H1 (cell line): ENCODE measurements around the gene ZNF484. TPM values are rescaled to one million over a fixed set of nuclear protein-coding genes. Genes with fewer than 3 reads are reported as not detected.
A peak's percentile ranks its signal among the peaks of the same experiment; 100 is the strongest.

Experiments
- CTCF ChIA-PET: fragments of 300-600 bp; sonication (Branson Sonifier 250); formaldehyde crosslinking; loops from one replicate; lab custom pipeline; 2021; ENCODE audit not compliant: partially characterized antibody; lab: Charles Lee
- POLR2A ChIA-PET: fragments of 300-600 bp; sonication (Branson Sonifier 250); formaldehyde crosslinking; loops from one replicate; lab custom pipeline; 2021; ENCODE audit warnings: inconsistent platforms; ENCODE audit not compliant: partially characterized antibody; lab: Charles Lee
- DNase-seq, 2 experiments: peaks; one replicate each; pipeline versions ENCODE4 v3.0.0 to v3.0.0-alpha.2; 2010 to 2022; ENCODE audit warnings: low spot score in 2 of 2, low read depth in 1 of 2, mixed read lengths in 1 of 2
- FAIRE-seq: peaks from 2 replicates; lab custom pipeline; 2011; peaks lifted over from hg19 to GRCh38; lab: Jason Lieb, UNC
- H2AFZ ChIP-seq: 2 replicates; pipeline ENCODE4 v1.8.1; 2012; ENCODE audit warnings: low read length, inconsistent platforms
- H2AK5ac ChIP-seq: 2 replicates; pipeline ENCODE4 v1.6.1; 2013; ENCODE audit warnings: low read depth, low read length
- H2BK120ac ChIP-seq: replicated peaks from 2 replicates; pipeline ENCODE3; 2013; ENCODE audit warnings: low read depth, low read length, inconsistent platforms
- H2BK12ac ChIP-seq: 2 replicates; pipeline ENCODE4 v1.6.1; 2013; ENCODE audit warnings: low read depth, low read length
- H2BK15ac ChIP-seq: 2 replicates; pipeline ENCODE4 v1.6.1; 2013; ENCODE audit warnings: low read length
- H2BK20ac ChIP-seq: 2 replicates; pipeline ENCODE4 v1.6.1; 2013; ENCODE audit warnings: low read length
- H2BK5ac ChIP-seq: 2 replicates; pipeline ENCODE4 v1.6.1; 2013; ENCODE audit warnings: low read depth, low read length
- H3K14ac ChIP-seq: 2 replicates; pipeline ENCODE4 v1.6.1; 2013; ENCODE audit warnings: inconsistent platforms; ENCODE audit not compliant: insufficient read length
- H3K18ac ChIP-seq: 2 replicates; pipeline ENCODE4 v1.6.1; 2013; ENCODE audit warnings: low read length; ENCODE audit errors: extremely low read depth
- H3K23ac ChIP-seq: 2 replicates; pipeline ENCODE4 v1.6.1; 2013; ENCODE audit warnings: inconsistent platforms; ENCODE audit not compliant: insufficient read length
- H3K23me2 ChIP-seq: 2 replicates; pipeline ENCODE4 v1.6.1; 2013; ENCODE audit warnings: low read depth, low read length
- H3K27ac ChIP-seq: 2 replicates; pipeline ENCODE4 v1.6.1; 2011; ENCODE audit warnings: low read depth, low read length, inconsistent platforms
- H3K27me3 ChIP-seq, 4 experiments: replicated peaks in 1 of 4; 1 replicate in 1 of 4; 2 replicates in 3 of 4; pipeline versions ENCODE4 v1.6.1 to v1.8.1; 2011 to 2013; ENCODE audit warnings: low read length in 3 of 4, mild to moderate bottlenecking in 3 of 4, inconsistent platforms in 2 of 4, mixed read lengths in 2 of 4, moderate library complexity in 1 of 4; ENCODE audit not compliant: control insufficient read depth in 3 of 4, insufficient read depth in 3 of 4; ENCODE audit errors: extremely low read depth in 1 of 4
- H3K36me3 ChIP-seq, 4 experiments: 2 replicates each; pipeline versions ENCODE4 v1.6.1 to v1.8.1; 2011 to 2013; ENCODE audit warnings: mild to moderate bottlenecking in 4 of 4, low read length in 3 of 4, moderate library complexity in 2 of 4, control low read depth in 1 of 4, inconsistent platforms in 1 of 4; ENCODE audit not compliant: insufficient read depth in 4 of 4, control insufficient read depth in 2 of 4
- H3K4ac ChIP-seq: replicated peaks from 2 replicates; pipeline ENCODE3; 2013; ENCODE audit warnings: low read length, low read depth, mixed read lengths, inconsistent platforms; ENCODE audit not compliant: insufficient read length
- H3K4me1 ChIP-seq, 4 experiments: replicated peaks in 1 of 4; 1 replicate in 1 of 4; 2 replicates in 3 of 4; pipeline versions ENCODE4 v1.6.1 to v1.8.1; 2011 to 2013; ENCODE audit warnings: low read length in 3 of 4, inconsistent platforms in 2 of 4, mixed read lengths in 1 of 4; ENCODE audit not compliant: insufficient read depth in 4 of 4, control insufficient read depth in 3 of 4
- H3K4me2 ChIP-seq, 2 experiments: 2 replicates each; pipeline versions ENCODE4 v1.6.1 to v1.8.1; 2011 to 2013; ENCODE audit warnings: low read depth in 2 of 2, low read length in 2 of 2, control low read depth in 1 of 2, inconsistent platforms in 1 of 2, mild to moderate bottlenecking in 1 of 2; ENCODE audit not compliant: insufficient read depth in 1 of 2
- H3K4me3 ChIP-seq, 4 experiments: fragments of 200-600, 300-600 bp in 1 of 4; sonication (generic), shearing (Covaris generic), sonication (Bioruptor Twin) in 1 of 4; 2 replicates each; pipeline versions ENCODE4 v1.5.1 to v1.8.1; 2011 to 2016; ENCODE audit warnings: low read length in 4 of 4, low read depth in 3 of 4, control low read depth in 2 of 4, inconsistent platforms in 2 of 4, mild to moderate bottlenecking in 2 of 4, mixed read lengths in 1 of 4, moderate library complexity in 1 of 4; ENCODE audit not compliant: insufficient read depth in 2 of 4; ENCODE audit errors: extremely low read depth in 1 of 4
- H3K56ac ChIP-seq: replicated peaks from 2 replicates; pipeline ENCODE3; 2013; ENCODE audit warnings: low read depth, mild to moderate bottlenecking, mixed read lengths, low read length, inconsistent platforms; ENCODE audit not compliant: insufficient read length
- H3K79me1 ChIP-seq: 2 replicates; pipeline ENCODE4 v1.6.1; 2013; ENCODE audit warnings: low read depth, low read length, control low read depth
- H3K79me2 ChIP-seq, 2 experiments: 2 replicates each; pipeline versions ENCODE4 v1.6.1 to v1.8.1; 2012 to 2013; ENCODE audit warnings: low read length in 2 of 2, mild to moderate bottlenecking in 2 of 2, inconsistent platforms in 1 of 2; ENCODE audit not compliant: insufficient read depth in 2 of 2, control insufficient read depth in 1 of 2
- H3K9ac ChIP-seq, 4 experiments: replicated peaks in 1 of 4; 1 replicate in 1 of 4; 2 replicates in 3 of 4; pipeline versions ENCODE4 v1.6.1 to v1.8.1; 2011 to 2013; ENCODE audit warnings: low read depth in 3 of 4, low read length in 3 of 4, control low read depth in 2 of 4, mild to moderate bottlenecking in 2 of 4, moderate library complexity in 2 of 4, inconsistent platforms in 1 of 4; ENCODE audit errors: extremely low read depth in 1 of 4
- H3K9me3 ChIP-seq, 2 experiments: 2 replicates each; pipeline versions ENCODE4 v1.6.1 to v1.8.1; 2012 to 2013; ENCODE audit warnings: mild to moderate bottlenecking in 2 of 2, moderate library complexity in 2 of 2, control low read depth in 1 of 2, inconsistent platforms in 1 of 2, low read depth in 1 of 2, low read length in 1 of 2, mixed read lengths in 1 of 2; ENCODE audit not compliant: insufficient read depth in 2 of 2
- H4K20me1 ChIP-seq, 2 experiments: replicated peaks in 1 of 2; 2 replicates each; pipeline versions ENCODE3 to v1.8.1; 2011 to 2013; ENCODE audit warnings: inconsistent platforms in 2 of 2, low read length in 2 of 2, mild to moderate bottlenecking in 1 of 2; ENCODE audit not compliant: insufficient read depth in 2 of 2, control insufficient read depth in 1 of 2
- H4K5ac ChIP-seq: 2 replicates; pipeline ENCODE4 v1.6.1; 2013; ENCODE audit warnings: low read length, low read depth, mixed read lengths, inconsistent platforms; ENCODE audit not compliant: insufficient read length
- H4K8ac ChIP-seq: 2 replicates; pipeline ENCODE4 v1.8.0; 2013; ENCODE audit warnings: mild to moderate bottlenecking, moderate library complexity, low read length, inconsistent platforms; ENCODE audit not compliant: insufficient read depth; ENCODE audit errors: extremely low read depth
- H4K91ac ChIP-seq: replicated peaks from 2 replicates; pipeline ENCODE3; 2013; ENCODE audit warnings: low read length, mixed read lengths, inconsistent platforms; ENCODE audit not compliant: insufficient read length
- EZH2 ChIP-seq: fragments of 200-600 bp; sonication (generic); IDR thresholded peaks from 2 replicates; pipeline ENCODE4 v1.7.1; 2012; ENCODE audit warnings: low read depth, mild to moderate bottlenecking, moderate library complexity, low read length, inconsistent platforms; ENCODE audit not compliant: severe bottlenecking
- NANOG ChIP-seq: IDR thresholded peaks from 2 replicates; pipeline ENCODE4 v1.6.1; 2011; ENCODE audit warnings: low read length, low read depth, mild to moderate bottlenecking, inconsistent platforms; ENCODE audit not compliant: insufficient read depth, poor library complexity, severe bottlenecking
- PHF8 ChIP-seq: fragments of 200-600 bp; sonication (generic); conservative IDR thresholded peaks from 2 replicates; pipeline ENCODE4 v1.7.1; 2012; ENCODE audit warnings: low read depth, mild to moderate bottlenecking, inconsistent platforms, low read length, moderate library complexity
- RXRA ChIP-seq: IDR thresholded peaks from 2 replicates; pipeline ENCODE4 v1.6.1; 2011; ENCODE audit warnings: low read depth, mild to moderate bottlenecking, low read length, moderate library complexity; ENCODE audit not compliant: insufficient read depth
- SP4 ChIP-seq: IDR thresholded peaks from 2 replicates; pipeline ENCODE4 v1.6.1; 2012; ENCODE audit warnings: low read length, inconsistent platforms
- SRF ChIP-seq: IDR thresholded peaks from 2 replicates; pipeline ENCODE4 v1.6.1; 2011; ENCODE audit warnings: mild to moderate bottlenecking, low read depth, low read length, moderate library complexity
- TEAD4 ChIP-seq: IDR thresholded peaks from 2 replicates; pipeline ENCODE4 v1.6.1; 2012; ENCODE audit warnings: low read depth, low read length, inconsistent platforms, mixed read lengths
- WGBS, 2 experiments: shearing (Covaris generic) in 1 of 2; methylation state at CpG; one replicate each; pipeline versions ENCODE4 v1.1.6 to v1.1.7; 2013 to 2015; ENCODE audit warnings: low lambda C conversion rate in 2 of 2, mixed read lengths in 2 of 2, inconsistent platforms in 1 of 2, low coverage in 1 of 2, missing lambda C conversion rate in 1 of 2; ENCODE audit not compliant: insufficient replicate concordance in 2 of 2, insufficient coverage in 1 of 2, insufficient read length in 1 of 2; ENCODE audit errors: extremely low coverage in 1 of 2, missing lambda C conversion rate in 1 of 2; 5-methylcytosine and 5-hydroxymethylcytosine counted together
- polyA plus RNA-seq, 7 experiments: library from polyadenylated mRNA; depleted of rRNA in 3 of 7; stranded (reverse) in 5 of 7; unstranded in 2 of 7; fragments of >200 nt in 5 of 7; fragments of 200-250 nt in 2 of 7; gene quantifications; 1 replicate in 5 of 7; 2 replicates in 1 of 7; 4 replicates in 1 of 7; pipeline versions ENCODE4 v1.2.1 to v1.2.3, GENCODE V29; 2011 to 2013; ENCODE audit warnings: missing spikeins in 2 of 7, mixed read lengths in 2 of 7
- total RNA-seq: library from RNA; stranded (reverse); fragmentation: NEBNext Ultra II Directional; extraction: Animal tissue kit (Norgen Biotek cat#: 25700); gene quantifications from 2 replicates; pipeline ENCODE4 v1.2.1, GENCODE V29; 2021

Gene ZNF484
- total and polyA plus RNA-seq, 2 of the 8 experiments (the other 6 are each of a cell fraction or from before 2014, with no cell fraction given), result 1.3 to 11.5 TPM

- FAIRE-seq, result no peak
- H2BK20ac ChIP-seq, result no peak overlapping the region
- no peak overlapping the region for H3K4ac ChIP-seq
- H3K23ac ChIP-seq, result no peak overlapping the region
- no peaks in the 10 kb centered on the region for H3K79me2 ChIP-seq
- H3K56ac ChIP-seq, result no peak overlapping the region
- H4K5ac ChIP-seq, result no peak overlapping the region
- no peaks in the 10 kb centered on the region for H3K23me2 ChIP-seq
- no peak overlapping the region for H3K4me2 ChIP-seq
- H2AFZ ChIP-seq, result no peak overlapping the region
- no peak overlapping the region for H3K4me3 ChIP-seq
- no peaks in the 10 kb centered on the region for H3K27me3 ChIP-seq
- WGBS, 2 experiments, result 95% methylated on average over 1 of the region's 1 CpG; no CpG with 5 or more reads in 1 of the 2 experiments
- TF ChIP-seq EZH2 (no peak), SP4 (no peak), RXRA (no peak), SRF (no peak), NANOG (no peak), PHF8 (no peak), TEAD4 (no peak)
- TF ChIP-seq, all 59 proteins: peak for 0
- H4K20me1 ChIP-seq, result no peaks in the 10 kb centered on the region
- no peak overlapping the region for H2BK12ac ChIP-seq
- no peak overlapping the region for H2AK5ac ChIP-seq
- no peak overlapping the region for H3K9ac ChIP-seq
- H4K91ac ChIP-seq, result no peak overlapping the region
- H3K27ac ChIP-seq, result no peak overlapping the region
- H2BK15ac ChIP-seq, result peak overlapping the region; percentile 61; the same call in 1 of the 2 replicates
- H3K14ac ChIP-seq, result no peak overlapping the region
- ChIA-PET CTCF (interaction anchor here (0.6 to 1.2 kb wide), 2 partner anchors 50 to 954 kb away, joined by 3 to 4 read pairs; no protein-coding TSS in a partner anchor), POLR2A (interaction anchor here (1.2 to 3.0 kb wide), 2 partner anchors 12 to 14 kb away, joined by 3 to 8 read pairs; no protein-coding TSS in a partner anchor)
- no peak for DNase-seq
- H3K18ac ChIP-seq, result no peak overlapping the region
- no peak overlapping the region for H2BK120ac ChIP-seq
- H3K36me3 ChIP-seq, result no peaks in the 10 kb centered on the region
- no peaks in the 10 kb centered on the region for H3K4me1 ChIP-seq
- no peak overlapping the region for H4K8ac ChIP-seq
- no peak overlapping the region for H2BK5ac ChIP-seq
- no peaks in the 10 kb centered on the region for H3K9me3 ChIP-seq
- no peaks in the 10 kb centered on the region for H3K79me1 ChIP-seq
Measured at GRCh38 chr9:92920437-92920836, 42.6 kb upstream of the ZNF484 start.
